ENCODE data around the gene SYNDIG1.

Gene SYNDIG1

DNA sequence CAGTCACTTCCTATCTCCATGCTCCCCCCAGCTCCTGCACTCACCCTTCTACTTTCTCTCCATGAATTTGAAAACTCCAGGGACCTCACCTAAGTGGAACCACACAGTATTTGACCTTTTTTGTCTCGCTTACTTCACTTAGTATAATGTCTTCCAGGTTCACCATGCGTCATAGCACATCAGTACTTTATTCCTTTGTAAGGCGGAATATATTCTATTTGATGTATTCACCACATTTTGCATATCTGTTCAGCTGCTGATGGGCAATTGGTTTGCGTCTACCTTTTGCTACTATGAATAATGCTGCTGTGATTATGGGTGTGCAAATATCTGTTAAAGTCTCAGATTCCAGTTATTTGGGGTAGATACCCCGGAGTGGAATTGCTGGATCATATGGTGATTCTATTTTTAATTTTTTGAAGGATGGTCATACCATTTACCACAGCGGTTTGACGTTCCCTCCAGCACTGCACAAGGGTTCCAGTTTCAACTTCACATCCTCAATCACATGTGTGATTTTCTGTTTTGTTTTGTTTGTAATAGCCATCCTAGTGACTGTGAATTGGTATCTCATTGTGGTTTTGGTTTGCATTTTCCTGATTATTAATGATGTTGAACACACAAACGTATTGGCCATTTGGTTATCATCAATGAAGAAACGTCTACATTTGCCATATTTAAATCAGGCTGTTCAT is 20.3 kb upstream of the SYNDIG1 start:
- no peak for DNase-seq

DNA sequence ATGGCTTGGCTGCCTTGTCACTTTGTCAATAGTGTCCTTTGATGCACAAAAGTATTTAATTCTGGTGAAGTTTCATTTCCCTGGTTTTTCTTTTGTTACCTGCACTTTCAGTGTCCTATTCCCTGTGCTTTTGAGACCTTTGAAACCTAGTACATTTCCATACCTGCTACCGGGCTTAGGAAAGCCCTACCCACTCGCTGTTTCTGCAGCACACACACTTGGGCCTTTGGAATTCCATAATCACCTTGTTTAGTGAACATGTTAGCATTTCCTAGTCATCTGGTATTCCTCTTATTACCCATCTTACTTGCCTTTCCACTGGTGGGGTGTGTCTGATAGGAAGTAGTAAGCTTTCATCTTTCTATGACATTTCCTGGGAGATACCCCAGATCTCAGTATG is 19.3 kb upstream of the SYNDIG1 start:
- no peak for DNase-seq

- no peak for DNase-seq
Observed at GRCh38 chr20:24450624-24451376, 18.6 kb upstream of the SYNDIG1 start.

- no peak for DNase-seq
Observed at GRCh38 chr20:24451428-24451827, 18.0 kb upstream of the SYNDIG1 start.

GRCh38 chr20:24452016-24452415 is 17.4 kb upstream of the SYNDIG1 start:
- no peak for DNase-seq

DNA sequence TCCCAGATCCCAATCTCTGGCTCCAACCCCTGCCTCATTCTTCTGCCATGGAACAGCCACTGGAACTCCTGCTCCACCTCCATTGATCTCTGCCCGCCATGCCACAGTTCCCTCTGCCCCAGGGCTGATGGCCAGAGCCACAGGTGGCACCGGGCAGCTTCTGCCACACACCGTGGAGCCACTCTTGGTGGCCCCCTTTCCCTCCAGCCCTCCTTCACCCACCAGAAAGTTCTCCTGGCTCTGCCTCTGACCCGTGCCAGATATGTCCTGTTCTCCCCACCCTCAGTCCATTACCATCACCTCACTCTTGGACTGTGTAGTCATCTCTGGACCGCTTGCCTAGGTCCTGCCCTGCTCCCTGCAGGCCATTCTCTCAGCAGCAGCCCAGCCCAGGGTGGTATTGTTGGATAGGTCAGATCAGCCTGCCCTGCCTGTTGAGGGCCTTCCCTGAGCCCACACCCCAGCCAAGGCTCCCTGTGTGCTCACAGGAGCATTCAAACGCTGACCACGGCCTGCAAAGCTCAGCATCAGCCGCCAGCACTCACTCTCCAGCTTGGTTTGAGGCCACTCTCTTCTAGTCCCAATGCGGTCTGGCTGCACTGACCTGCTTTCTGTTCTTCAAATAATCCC is 16.8 kb upstream of the SYNDIG1 start:
- no peak for DNase-seq

DNA sequence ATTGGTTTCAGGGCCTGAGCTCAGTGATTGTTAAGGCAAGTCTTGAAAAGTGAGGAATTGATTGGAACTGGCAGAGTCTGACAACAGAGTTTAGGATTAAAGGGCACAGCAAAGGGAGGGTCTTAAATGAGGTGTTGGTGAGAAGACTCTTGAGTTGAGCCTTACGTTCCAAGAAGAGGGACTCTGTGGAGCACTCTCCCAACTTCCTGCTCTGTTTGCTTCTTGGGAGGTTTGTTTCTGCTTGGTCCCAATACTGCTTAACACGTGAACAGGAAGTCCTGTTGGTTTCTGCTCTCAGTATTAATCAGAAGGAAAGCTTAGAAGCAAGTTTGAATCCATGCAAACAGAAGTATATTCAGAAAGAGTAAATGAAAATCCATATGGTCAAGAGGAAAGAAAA is 15.6 kb upstream of the SYNDIG1 start:
- no peak for DNase-seq

GRCh38 chr20:24455081-24455480 is 14.3 kb upstream of the SYNDIG1 start:
- DNase-seq: no peak

DNA sequence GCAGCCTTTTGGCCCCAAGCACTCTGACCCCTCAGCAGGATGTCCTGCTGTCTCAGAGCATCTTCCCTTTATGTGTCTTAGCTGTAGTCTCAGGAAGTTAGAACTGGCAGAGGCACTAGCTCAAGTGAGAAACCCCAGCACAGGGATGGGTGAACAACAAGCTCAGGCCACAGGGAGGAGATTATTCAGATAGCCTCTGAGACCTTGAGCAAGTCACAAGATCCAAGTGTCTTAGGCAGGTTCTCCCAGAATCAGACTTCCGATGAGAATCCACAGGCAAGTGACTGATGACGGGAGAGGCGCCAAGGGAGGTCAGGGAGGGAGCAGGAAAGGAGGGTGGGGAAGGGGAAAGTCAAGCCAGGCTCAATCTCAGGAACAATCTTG is 13.0 kb upstream of the SYNDIG1 start:
- DNase-seq: no peak

DNA sequence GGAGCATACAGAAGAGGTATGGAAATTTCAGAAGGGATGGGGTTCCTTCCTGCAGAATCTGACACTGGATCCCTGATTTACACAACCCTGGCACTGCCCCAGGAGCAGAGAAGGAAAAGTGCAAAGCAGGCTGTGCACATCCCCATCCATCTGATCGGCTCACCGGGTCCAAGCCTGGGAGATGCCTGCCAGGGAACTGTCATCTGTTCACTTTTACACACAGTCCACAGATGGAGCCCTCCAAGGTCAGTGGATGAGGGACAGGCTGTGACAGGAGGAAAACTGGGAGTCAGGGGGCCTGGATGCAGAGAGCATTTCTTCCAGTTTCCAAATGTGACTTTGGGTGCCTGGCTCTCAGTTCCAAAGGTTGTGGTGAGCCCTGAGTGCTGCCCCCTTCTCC is 11.0 kb upstream of the SYNDIG1 start:
- DNase-seq: no peak

- no peak for DNase-seq
Observed at GRCh38 chr20:24459733-24460132, 9.7 kb upstream of the SYNDIG1 start.

GRCh38 chr20:24460712-24461111 is 8.7 kb upstream of the SYNDIG1 start:
- no peak for DNase-seq

DNA sequence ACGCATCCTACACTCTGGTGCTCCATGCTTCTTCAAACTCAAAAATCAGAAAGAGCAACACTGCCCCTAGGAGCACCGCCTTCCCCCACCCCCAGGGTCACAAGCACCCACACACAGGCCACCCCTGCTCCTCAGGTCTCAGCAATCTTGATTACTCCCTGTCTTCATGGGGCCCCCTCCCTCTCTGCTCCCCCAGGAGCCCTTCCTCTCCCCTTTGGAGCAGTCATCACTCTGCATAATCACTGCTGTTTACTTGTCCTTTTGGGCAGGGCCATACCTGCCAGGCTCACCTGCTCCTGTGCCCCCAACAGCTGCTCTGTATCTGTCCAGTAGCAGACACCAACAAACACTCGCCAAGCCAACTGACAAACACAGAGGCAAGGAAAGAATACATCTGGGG is 7.6 kb upstream of the SYNDIG1 start:
- DNase-seq: no peak

DNA sequence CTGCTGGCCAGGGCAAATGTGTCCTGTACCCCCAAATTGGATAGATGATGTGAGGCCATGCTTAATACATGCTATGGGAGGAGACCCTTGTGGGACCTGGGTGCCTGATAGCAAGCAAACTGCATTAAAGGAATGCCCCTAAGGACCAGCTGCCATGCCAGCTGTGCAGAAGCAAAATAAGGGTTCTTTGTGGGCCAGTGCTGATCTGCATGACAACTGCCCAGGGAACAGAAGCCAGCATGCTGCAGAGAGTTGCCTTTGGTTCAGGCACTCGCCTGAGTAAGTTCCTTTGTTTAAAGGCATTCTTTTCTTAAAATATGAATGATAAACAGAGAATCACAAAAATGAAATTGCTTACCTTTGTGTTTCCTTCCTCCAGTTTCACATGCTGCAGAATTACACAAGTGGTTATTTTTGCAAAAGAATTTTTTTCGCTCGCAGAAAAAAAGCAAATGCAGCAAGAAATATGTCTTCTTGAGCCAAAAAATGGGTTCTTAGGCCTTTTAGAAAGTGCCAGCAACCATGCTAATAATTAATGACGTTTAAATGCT is 6.9 kb upstream of the SYNDIG1 start:
- DNase-seq: no peak

- no peak for DNase-seq
Observed at GRCh38 chr20:24465159-24465558, 4.3 kb upstream of the SYNDIG1 start.

- DNase-seq: no peak
Observed at GRCh38 chr20:24465730-24466129, 3.7 kb upstream of the SYNDIG1 start.

GRCh38 chr20:24468401-24469115 is 871 bp upstream of the SYNDIG1 start:
- DNase-seq: no peak

DNA sequence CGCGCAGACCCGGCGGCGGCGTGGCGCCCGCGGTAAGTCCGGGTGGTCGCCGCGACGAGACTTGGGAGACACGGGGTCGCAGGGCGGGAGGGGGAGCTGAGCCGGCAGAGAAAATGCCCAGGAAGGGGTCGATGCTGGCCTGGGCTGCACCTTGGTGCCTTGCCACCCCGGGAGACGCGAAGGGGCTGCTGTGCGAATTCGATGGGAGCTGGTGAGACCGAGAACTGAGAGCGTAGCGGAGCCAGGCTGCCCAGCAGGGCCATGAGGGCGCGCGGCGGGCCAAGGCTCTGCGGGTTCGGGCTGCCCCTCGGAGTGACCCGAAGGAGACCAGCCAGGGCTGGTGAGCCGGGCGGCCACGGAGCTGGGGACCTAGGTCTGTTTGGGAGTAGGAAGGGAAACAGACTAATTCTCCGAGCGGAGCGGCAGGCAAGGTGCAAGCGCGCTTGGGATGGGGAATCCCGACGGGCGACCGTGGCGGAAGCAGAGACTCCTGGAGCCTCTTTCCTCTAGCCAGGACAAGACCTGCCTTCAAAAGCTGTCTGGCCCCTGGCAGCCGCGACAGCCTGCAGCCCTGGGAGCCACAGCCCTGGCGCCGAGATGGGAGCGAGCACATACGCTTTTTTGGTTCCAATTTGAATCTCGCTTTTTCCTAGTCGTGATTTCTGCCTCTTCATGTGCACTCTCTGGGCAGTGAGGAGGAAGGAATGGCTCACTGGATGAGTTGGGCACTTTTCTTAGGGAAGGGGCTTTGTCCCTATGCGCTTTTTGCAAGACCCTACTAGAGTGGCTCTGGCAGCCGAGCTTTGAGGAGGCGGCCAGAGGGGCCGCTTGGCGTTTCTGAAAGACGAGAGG is 691 bp downstream of the SYNDIG1 start:
- no peak for DNase-seq

DNA sequence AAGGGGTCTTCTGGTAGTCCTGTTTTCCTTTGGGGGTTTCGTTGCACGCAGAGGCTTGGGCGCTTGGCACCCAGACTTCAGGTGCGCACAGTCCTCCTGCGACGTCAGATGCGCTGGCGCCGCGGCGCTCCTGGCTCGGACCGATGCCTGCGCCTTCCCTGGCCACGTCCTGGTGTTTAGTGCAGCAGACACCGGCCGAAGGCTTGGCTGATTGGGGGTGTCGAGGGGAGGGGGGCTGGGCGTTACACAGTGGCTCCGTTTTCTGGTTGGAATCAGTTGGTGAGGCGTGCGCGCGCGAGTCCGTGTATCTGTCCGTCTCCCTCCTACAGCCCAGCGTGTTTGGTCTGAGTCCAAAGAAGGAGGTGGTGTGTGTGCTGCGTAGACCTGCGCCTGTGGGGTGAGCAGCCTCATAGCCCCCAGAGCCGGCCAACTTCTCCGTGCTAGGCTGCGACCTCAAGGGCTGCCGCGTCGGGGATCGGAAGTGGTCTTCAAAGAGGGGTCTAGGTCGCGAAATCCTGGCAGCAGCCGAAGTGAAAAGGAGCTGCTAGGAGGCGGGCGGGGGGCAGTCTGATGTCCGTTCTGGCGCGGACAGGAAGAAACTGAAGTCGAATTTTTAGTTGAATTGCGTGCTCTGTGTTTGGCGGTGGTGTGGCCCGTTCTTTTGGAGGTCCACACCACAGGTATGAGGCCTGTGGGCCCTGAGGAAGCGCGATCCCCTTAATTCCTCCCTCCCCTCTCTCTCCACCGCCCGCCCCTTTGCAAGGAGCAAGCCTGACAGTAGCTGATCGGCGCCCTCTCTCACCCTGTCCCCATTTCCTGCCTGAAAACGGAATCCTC is 1.5 kb downstream of the SYNDIG1 start:
- DNase-seq: no peak

DNA sequence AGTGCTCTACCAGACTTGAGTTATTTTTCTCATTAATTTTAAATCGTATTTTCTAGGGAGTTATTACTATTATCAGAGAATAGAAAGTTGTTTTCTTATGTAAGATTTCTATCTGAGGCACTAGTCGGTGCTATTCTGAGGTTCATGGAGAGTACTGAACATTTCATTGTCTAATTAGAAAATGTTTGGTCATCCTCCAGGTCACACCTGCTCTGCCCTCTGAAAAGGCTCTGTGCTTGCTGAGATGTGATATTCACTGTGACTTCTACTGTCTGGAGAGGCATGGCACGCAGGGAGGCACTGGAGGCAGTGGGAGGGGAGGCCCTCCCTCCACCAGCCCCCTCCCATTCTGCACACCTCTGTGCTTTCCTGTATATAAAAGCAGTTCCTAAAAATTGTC is 3.0 kb downstream of the SYNDIG1 start:
- no peak for DNase-seq
